ENCODE measurements around the gene ARHGEF7.
A peak's percentile ranks its signal among the peaks of the same experiment; 100 is the strongest.

Gene ARHGEF7

DNA sequence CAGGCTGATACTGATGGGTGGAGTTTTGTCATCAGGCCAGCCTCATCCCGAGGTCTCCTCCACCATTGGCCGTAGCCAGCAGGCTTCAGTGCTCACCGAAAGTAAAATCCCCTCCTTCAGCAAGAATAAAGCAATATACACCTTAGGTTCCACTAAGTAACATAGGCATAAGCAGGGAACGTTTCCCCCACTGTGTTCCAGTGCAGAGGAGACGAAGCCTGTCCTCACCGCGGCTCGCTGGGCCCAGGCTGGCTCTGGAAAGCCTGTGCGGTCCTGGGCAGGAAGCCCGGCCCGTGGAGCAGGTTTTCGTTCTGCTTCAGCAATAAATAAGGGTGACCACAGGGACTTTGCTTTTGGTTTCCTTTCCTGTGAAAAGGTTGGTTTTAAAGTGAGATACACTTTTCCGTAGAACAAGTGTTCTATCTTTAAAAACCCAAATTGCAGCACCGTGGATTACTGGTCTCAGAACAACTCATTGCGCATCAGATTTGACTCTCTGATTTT is 189.0 kb downstream of the ARHGEF7 start:
- DNase-seq (ENCODE audit: low spot score), result no peak

DNA sequence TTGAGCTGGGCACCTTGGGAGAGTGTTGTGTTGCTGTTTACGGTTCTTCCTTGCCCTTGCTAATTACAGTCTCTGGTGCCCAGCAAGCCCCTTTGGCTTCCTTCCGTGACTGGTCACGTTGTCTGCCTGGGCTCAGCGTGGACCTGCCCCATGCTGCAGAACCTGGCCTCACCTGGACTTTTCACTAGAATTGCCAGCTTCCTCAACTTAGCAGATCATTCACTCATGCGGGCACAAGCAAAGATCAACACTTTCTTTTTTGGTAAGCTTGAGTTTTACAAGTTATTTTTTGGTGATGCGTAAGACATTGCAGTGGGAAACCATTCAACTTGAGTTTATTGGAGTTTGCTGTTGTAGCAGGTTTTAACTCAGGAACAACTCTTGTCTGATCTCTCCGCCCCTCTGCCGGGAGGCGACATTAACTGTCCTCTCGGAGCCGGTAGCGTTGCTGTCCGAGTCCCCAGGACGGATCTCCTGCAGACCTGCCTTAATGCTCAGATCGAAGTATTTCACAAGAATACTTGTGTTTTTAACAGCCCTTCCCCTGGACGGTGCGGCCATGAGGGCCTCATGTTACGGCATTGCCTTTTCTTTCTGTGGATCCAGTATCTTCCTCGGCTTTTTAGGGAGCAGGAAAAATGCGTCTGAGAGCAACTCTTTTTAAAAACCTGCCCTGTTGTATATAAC is 189.6 kb downstream of the ARHGEF7 start:
- DNase-seq (ENCODE audit: low spot score), result no peak

DNA sequence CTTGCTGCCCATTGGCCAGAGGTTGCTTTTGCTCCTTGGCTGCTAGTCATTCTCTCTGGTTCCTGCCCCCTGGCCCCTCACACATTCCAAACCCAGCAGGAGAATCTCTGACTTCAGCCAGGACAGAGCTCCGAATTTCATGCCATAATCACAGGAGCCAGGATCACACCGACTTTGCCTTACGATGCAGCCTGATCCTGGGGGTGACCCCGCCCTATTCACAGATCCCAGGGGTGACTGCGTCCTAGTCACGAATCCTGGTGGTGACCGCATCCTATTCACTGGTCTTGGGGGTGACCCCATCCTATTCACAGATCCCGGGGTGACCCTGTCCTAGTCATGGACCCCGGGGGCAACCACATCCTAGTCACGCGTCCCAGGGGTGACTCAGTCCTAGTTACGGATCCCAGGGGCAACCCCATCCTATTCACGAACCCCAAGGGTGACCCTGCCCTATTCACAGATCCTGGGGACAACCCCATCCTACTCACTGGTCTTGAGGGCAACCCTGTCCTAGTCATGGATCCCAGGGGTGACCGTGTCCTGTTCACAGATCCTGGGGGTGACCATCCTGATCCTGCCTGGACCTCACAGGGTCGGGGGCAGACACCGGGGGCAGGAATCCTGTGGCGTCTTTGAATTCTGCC is 198.0 kb downstream of the ARHGEF7 start:
- no peak for DNase-seq (ENCODE audit: low spot score)

DNA sequence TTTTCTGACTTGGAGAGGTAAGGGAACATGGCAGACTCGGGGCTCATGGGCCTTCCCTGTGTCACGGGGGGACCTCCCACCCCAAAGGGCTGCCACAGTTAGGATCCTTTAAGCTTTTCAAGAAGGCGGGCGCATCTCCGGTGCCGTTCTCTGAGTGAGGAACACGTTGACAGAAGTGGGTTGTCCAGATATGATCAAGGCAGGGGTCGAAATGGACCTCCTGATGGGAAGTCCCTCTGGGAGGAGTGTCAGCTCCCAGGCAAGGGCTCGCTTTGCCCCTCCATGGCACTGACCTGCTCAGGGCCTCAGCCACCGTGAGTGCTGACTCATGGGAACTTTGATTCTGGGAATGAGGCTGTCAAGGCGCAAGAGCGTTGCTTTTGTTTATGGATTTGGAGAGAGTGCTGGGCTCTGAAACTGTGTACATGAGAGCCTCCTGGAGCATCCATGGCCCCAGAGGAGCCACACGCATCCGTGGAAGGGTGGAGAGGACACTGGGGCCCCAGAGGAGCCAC is 198.9 kb downstream of the ARHGEF7 start:
- DNase-seq (ENCODE audit: low spot score), result no peak

DNA sequence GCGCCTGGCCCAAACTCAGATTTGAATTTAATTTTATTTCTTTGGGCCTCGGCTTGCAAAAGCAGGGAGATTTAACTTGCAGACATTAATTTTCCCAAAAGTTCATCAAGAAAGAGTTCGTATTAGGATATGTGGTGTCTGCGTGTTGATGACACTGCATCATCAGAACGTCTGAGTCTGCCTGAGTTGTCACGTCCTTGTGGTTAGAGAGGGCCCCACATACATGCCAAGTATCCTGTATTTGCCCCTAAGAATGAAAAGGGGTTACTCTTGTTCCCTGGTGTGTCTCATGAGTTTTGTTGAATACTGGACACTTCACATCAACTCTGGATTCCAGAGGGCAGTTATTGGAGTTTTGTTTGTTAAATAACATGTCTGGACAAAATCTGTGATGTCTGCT is 199.7 kb downstream of the ARHGEF7 start:
- no peak for DNase-seq (ENCODE audit: low spot score)

DNA sequence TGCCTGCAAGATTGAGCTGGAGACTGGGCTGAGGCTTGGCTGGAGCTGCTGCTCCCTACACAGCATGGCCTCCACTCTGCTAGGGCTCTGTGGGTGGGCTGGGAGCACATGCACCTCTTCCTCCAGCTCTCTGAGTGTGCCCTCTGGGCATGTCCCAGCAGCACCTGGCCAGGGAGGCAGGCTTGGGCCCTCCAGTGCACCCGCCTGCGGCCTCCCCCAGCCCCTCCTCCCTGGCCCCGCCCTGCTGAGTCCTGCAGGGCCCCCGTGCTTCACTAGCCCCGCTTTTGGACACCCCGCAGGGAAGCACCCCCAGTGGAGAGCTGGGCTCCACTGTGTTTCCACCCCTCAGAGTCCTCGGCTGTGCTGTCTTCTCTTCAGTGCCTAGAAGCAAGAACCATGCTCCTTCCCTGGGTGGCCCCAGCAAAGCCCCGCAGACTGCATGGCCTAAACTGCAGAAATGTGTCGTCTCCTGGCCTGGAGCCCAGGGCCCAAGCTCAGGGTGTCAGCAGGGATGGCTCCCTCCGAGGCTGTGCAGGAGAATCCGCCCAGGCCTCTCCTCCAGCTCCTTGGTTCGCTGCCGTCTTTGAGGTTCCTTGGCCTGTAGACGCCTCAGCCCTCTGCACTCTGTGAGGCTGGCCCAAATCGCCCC is 200.4 kb downstream of the ARHGEF7 start:
- DNase-seq (ENCODE audit: low spot score), result no peak

DNA sequence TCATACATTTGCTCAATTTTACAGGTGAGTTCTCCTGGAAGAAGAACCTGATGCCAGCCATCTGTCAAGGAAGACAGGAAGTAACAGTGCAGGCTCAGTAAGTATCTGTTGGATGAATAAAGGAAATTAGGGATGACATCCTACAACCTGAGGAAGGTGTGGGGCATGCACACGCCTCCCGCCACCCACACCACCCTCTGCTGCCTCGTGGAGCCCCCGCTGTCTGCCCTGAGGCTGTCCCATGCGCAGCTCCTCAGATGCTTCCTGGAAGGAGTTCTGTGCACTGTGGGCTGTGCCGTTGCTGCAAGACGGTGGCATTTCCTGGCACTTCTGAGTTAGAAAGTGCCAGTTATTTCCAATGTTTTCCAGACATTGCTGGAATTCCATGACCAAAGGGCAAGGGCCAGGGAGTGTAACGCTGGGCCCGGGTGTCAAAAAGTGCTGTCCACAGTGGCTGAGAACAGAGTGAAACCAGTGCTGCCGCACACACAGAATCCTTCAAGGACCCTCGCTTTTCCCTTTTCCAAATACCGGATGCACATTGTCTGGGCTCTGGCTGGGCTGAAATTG is 201.1 kb downstream of the ARHGEF7 start:
- no peak for DNase-seq (ENCODE audit: low spot score)

DNA sequence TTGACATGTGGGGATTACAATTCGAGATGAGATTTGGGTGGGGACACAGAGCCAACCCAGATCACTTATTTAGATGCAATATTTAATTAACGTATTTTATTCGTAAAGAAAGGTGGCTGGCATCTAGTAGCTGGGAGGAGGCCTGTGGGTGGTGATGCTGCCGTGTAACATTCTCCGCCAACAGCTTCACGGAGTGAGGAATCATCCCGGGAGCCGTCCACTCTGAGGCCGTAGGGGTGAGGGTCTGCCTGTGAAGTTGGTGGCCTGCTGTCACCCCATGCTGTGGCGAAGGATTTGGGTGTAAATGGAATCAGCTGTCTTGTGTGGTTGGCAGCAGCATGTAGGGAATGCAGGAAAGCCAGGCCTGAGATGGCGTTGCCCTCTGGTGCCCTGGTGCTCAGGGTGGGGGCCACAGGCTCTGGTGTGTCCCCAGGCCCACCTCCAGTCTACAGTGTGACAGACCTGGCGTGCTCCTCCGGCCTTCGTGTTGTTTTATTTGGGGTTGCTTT is 202.0 kb downstream of the ARHGEF7 start:
- no peak for DNase-seq (ENCODE audit: low spot score)

DNA sequence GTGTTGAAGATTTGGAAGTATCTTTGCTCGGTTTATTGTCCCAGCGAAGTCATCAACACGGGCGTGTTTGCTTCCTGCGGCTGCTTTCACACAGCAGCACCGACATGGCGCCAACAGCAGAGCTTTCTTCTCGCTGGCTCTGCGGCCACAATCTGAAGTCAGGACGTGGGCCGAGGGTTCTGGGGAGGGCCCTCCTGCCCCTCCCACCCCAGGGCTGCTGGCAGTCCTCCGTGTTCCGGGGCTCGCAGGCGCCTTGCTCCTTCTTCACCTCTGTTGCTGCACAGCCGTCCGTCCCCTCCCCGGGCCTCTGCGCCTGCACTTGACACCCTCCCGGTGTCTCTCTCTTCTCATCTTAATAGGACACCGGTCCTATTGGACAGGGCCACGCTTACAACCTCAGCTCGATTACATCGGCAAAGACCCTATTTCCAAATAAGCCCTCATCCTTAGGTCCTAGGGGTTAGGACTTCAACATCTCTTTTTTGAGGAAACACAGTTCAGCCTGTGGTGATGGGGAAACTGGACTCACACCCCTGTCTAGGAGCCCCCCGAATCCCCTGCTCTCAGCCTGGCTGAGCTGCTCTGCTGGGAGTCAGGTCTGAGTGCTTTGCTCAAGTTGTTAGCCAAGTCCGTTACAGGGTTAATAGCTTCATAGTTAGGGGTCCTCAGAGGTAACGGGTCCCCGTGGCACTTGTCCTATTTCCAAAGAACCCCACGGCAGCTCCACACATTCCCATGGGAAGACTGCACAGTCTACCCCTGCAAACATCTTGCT is 202.6 kb downstream of the ARHGEF7 start:
- DNase-seq (ENCODE audit: low spot score), result no peak

DNA sequence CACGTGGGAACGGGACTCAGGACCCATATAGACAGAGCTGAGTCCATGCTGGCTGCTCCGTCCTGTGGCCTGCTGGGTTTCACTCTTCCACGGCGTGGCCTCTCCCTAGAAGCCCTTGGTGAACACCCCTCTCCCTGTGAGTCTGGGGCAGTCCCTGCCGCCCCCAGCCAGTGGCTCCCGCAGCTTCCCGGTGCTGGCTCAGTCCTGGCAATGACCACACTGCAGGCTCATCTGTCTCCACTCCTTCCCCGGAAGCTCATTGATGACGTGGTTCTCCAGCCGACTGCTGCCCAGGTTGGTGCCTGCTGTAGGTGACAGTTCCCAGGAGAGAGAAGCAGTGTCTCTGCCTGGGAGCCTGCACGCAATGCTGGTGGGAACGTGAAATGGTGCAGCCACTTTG is 203.3 kb downstream of the ARHGEF7 start:
- no peak for DNase-seq (ENCODE audit: low spot score)

DNA sequence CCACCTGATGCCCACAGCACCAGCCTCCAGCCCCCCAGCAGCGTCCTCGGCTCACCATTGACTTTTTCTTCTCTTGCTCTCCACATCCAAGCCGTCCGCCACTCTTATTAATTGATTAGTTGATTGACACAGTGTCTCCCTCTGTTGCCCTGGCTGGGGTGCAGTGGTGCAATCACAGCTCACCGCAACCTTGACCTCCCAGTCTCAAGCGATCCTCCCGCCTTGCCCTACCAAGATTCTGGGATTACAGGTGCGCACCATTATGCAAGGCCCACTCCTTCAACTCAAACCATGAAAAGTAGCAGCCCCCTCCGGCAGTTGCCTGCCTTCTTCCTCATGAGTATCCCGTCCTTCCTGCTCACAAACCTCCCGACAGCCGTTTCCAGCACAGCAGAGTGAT is 204.4 kb downstream of the ARHGEF7 start:
- no peak for DNase-seq (ENCODE audit: low spot score)

DNA sequence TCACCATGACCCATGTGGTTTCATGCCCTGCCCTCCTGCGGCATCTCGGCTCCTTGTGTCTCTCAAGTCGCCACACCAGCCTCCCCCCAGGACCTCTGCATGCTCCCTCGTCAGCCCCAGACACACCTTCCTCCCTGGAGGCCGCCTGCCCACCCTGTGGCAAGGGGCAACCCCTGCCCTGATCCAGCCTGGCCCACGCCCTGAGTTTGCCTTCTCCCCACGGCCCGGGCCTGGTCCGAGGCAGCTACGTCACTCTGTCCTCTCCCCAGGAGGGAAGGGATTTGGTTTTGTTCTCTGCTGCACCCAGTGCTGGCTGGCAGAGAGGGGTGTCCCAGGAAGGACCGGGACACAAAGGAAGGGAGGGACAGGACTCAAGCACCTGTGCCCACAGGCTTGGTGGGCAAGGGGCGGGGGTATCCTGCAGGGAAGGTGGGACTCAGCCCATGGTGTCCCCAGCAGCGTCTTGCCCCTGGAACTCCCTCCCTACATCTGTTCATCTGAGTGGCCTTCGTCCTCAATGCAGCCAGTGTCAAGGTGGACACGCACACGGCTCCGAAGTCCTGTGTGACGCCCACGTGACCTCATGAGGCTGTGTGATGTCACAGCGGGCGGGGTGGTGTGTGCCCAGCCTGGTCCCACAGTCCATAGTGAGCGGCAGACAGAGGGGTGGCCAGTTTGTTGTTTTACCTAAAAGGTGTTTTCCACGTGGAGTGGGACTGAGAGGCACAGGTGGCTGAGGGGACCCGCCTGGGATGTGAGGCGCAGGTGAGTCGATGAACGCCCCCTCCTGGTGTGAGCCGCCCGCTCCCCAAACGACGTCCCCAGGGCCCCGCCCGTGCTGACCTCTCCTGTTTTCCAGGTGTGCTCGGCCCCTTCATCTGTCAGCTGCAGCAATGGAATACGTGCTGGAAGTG is 205.1 kb downstream of the ARHGEF7 start, which contains the start of gene TEX29:
Gene TEX29, plus strand, starts transcription at position 645 of the 914 bp plus-strand sequence. Its CDS starts 249 bp downstream, at position 894.
- DNase-seq (ENCODE audit: low spot score), result no peak

DNA sequence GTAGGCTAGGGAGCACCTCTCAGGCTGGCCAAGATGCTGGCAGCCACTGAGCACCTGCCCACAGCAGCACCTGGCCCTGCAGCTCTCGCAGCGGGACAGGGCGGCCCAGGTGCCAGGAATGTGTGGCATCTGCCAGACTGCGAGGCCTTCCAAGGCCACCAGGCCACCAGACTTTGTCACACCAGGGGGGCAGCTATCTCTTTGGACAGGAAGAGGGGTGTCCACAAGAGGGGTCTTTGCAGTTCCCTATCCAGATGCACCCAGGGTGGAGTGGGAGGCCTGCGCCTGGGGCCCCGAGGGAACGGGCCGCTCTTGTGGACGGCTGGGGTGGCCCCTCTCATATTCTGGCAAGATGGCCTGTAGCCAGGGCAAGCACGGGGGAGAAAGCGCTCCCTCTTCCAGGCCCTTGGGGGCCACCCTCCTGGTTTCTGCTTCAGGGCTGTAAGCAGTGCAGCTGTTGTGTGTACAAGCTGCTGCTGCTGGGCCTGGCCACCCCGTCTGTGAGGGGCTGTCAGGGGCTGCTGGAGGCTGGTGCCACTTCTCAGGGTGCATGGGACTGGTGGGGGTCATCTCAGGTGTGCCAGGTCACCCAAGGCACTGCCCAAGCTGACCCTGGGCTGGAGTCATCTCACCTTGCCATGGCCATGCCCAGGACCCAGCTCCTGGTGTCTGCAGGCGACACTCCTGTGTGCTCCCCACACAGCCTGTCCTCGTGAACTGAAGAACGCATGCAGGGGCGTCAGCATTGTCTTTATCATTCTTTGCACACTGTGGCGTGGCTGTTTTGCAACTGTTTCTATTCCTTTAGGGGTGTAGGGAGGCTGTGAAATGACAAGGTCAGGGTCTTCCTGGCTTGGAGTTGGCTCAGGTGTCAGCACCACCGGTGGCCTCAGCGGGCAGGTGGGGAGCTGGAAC is 207.1 kb downstream of the ARHGEF7 start:
- DNase-seq (ENCODE audit: low spot score), result no peak

DNA sequence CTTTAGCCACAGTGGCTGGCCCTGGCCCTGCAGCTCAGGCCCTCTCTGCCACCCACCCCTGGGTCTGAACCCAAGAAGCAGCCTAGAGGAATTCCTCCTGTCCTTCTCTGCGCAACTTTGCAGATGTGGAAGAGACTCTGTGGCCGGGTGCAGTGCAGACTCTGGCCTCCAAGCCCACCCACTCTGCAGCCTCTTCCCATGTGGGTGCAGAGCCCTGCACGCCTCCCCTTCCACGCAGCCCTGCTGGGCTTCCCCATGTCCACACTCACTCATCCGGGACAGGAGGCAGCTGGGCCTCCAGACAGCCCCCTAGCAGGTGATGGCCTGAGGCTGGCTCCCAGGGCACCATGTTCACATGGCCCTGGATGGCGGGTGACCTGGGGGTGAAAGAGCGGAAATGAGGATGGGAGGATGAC is 207.8 kb downstream of the ARHGEF7 start:
- DNase-seq (ENCODE audit: low spot score), result no peak

DNA sequence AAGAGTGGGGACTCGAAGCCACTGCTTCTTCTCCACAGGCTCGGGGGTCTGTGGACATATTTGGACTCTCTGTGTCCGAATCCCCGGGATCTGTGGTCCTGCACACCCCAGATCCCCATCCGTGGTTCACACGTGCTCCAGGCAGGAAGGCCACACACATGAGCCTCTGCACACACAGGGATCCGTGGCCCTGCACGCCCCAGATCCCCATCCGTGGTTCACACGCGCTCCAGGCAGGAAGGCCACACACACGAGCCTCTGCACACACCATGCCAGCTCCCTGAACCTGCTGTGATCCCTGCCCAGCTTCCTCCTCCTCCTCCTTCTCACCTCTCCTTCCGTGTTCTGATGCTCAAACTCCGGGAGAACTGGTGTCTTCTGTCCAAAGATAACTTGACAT is 208.4 kb downstream of the ARHGEF7 start:
- DNase-seq (ENCODE audit: low spot score), result no peak

DNA sequence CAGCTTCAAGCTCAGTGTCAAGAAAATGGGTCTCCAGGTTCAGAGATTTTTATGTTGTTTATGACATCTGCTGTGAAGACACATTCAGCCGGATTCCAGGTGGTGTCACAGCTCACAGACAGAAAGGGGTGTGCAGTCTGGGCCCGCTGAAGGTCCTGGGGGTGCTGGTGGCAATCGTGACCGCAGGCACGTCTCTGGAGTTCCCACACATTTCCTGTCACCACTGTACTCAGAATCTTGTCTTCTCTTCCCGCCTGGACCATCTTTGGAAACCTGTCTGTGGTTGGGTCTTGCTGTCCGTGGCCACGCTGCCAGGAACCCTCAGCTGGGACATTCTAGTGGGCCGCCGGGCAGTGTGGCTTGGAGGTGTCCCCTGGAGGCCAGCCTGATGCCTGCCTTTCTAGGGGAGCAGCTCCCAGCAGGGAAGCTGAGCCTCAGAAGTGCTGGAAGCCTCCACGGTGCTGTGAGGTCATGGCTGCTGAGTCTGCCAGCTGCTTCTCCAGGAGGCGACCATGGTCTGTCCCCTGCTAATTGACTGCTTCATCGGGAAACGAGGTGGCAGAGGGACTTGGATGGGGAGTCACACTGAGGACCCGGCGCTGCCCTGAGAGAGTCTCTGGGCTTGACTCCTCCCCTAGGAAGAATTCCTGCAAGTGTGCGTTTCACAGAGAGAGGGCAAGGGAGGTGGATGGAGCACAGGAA is 209.0 kb downstream of the ARHGEF7 start:
- DNase-seq (ENCODE audit: low spot score), result peak; percentile 20

DNA sequence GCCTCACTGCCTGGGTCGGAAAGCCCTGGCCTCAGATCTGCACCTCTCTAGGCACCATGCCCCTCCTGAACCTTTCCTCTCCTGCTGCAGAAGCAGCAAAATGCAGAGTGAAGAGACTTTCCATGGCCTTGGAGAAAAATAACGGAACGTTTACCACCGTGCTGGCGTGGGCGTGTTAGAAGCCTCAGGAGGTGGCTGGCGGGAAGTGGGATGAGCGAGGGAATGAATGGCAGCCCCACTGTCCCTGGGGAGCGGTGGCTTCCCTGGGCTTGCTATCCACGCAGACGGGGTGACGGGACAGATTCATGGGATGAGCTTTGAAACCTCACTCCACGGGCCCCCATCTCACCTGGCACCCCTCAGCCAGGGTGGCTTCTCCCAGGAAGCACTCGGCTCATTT is 209.6 kb downstream of the ARHGEF7 start:
- DNase-seq (ENCODE audit: low spot score), result no peak

DNA sequence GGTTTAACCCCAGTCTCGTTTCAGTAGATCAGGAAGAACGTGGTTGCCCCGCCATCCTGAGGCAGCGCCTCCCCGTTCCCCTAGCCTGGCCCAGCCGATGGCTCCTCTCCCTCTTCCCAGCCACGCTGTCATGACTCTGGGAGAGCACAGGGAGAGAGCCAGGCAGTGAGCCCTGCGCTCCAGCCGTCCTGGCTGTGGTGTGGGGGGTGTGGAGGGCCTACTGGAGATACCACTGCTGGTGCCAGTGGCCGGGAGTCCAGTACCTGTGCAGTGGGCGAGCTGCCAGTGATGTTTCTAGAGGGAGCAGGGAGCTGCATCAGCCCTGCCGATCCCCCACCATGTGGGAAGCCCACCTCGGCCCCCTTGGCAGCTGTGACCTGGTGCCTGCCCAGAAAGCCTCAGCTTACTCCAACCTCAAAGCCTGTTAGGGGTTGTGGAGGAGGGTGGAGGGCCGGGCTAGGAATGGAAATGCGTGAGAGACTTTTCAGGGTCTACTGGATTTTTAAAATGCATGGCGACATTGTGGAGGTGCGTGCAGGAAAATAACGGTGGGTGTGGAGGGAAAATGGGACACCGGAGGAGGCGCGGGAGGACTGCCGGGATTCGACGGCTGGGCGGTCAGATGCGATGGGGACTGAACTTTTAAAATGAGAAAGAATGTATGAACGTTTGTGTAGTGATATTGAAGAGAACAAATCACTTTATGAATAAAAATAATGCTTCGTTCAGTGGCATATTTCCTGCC is 210.2 kb downstream of the ARHGEF7 start:
- no peak for DNase-seq (ENCODE audit: low spot score)
